ENCODE data around the gene PTPRM.

PTPRM gene

DNA sequence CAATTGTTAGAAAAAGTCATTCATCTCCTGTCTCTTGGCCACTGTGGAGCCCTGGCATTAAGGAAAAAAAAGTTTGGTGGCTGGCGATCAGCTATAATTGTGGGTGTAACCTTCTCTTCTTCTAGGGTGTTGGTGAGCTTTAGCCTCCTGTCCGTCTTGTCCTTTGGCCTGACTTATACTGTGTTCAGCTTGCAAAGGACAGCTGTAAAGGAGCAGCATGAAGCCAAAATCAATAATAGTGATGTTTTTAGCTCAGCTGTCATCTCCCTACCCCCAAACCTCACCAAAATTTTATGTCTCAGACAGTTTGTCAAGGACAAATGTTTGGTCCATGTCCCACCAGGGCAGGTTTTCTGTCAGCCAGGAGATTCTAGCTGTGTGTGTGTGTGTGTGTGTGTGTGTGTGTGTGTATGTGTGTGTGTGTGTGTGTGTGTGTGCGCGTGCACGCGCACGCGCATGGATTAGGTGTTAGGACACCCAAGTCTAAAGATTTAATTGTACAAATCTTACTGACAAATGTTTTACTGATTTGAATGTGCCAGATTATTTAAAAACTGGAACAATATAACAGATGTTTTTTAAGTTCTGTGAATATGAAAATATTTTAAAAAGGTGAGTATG is 109.2 kb downstream of the PTPRM start:
- DNase-seq = no peak

DNA sequence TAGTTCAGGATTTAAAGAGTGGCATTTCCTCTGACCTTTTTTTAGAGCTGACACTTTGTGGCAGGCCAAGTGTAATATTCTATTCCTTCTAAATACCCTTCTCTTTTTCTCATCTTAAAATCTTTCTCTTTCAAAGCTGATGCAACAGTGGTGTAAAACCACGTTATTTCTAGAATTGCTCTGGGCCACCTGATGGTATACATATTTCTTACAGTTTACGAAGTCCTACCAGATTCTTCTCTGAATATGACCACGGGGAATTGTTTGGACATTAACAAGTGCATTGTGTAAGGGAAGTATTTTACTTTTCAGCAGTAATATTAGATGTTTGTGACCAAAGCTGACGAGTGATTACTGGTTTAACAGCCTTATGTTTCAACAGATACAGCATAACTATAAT is 109.9 kb downstream of the PTPRM start:
- DNase-seq = no peak

DNA sequence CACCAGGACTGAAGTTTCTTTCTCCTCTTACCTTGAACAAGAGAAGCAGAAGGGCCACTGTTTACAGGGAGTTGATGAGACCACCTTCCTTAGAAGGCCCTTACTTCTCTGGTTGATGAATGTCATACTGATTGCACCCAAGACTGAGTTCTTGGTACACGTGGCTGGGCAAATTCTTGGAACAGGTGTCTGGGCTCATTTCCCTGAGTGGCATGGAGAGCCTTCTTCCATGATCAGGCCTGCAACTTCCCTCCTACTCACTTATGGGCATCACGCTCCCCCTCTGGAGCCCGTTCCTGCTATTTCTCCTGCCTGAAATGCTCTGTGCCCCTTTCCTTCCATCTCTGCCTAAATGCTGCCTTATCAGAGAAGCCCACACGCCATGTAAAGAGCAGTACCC is 110.3 kb downstream of the PTPRM start:
- no peak for DNase-seq

DNA sequence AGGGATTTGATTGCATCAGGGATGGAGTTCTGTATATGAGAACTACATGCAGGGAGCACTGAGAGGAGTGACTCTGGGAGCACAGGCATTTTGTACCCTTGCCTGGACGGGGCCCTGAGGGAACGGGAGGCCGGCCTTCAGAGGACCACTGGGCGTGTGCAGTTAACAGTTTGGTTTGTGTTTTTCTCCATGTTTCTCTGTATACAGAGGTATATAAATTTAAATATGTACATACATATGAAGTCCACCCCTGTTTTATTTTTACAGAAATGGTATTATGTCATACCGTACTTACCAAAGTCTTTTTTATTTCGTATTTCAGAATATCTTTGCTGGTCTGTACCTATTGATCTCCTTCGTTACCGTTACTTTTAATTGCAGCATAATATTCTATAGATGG is 111.3 kb downstream of the PTPRM start:
- DNase-seq = no peak

DNA sequence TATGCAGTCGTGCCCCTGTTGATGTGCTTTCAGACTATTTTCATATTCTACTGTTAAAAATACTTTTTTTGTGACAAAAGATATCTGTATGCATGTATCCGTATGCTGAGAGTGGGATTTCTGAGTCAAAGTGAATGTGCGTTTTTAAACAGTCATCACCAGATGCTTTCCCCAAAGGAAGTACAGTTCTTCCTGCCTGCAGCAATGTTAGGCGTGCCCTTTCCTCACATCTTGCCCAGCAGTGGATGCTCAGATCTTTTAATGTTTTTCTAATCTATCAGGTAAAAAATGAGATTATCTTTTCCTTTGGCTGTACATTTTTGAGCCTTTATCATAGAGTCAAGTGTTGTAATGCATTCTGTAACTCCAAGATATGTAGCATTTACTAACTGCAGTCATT is 111.7 kb downstream of the PTPRM start:
- no peak for DNase-seq

DNA sequence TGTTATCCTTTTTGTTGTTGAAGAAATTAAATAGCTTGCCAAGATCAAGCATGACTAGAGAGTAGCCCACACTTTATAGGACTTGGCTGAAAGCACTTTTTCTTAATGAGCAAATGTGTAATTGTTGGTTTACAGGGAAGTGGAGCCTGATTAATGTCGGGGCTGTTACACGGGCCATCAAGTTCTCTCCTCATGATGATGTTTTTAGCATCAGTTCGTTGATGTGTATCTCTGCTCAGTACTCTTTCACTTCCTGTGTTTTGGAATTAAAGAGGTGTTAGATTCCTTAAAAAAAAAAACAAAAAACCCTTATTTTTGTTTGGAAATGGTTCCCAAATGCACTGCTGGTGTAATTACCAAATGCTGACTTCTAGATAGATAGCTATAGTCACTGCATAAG is 114.2 kb downstream of the PTPRM start:
- no peak for DNase-seq

DNA sequence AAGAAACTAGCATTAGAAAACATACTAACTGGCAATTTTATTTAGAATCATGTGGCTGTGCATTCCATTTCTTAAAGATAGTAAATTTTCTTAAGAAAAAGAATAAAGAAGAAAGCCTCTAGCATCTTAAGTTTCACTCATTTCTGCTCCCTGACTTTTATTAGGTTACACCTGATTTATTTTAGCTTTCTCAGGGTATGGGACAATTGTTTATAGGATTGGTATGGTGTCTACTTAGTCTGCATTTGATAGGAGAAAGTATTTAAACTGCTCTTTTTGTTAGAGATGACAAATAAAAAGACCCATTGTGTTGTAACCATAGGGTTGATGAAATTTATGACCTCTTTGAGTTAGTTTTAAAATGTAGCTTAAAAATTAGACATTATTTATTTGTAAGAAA is 115.2 kb downstream of the PTPRM start:
- DNase-seq = no peak

DNA sequence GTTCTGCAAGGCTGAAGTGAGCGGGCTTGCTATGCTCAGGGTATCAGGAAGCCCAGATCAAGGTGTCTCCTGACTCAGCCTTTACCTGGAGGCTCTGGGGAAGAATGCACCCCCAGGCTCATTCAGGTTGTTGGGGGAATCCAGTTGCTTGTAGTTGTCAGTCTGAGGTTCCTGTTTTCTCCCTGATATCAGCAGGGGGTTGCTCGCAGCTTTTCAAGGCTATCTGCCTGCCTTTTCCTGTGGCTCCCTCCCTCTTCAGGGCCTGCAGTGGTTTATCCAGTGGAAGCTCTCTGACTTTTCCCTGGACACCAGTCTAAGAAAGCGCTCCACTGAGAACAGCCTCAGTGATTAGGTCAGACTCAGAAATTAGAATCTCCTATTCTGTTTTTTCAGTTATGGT is 116.6 kb downstream of the PTPRM start:
- DNase-seq = no peak

DNA sequence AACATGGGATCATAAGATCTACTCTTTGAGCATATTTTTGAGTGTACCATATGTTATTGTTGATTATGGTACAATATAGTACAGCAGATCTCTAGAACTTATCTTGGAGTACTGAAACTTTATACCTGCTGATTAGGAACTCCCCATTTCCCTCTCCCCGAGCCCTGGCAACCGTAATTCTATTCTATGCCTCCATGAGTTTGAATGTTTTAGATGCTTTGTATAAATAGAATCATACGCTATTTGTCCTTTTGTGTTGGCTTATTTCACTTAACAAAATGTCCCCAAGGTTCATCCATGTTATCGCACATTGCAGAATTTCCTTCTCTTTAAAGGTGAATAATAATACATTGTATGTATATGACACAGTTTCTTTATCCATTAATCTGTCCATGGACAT is 117.2 kb downstream of the PTPRM start:
- no peak for DNase-seq

DNA sequence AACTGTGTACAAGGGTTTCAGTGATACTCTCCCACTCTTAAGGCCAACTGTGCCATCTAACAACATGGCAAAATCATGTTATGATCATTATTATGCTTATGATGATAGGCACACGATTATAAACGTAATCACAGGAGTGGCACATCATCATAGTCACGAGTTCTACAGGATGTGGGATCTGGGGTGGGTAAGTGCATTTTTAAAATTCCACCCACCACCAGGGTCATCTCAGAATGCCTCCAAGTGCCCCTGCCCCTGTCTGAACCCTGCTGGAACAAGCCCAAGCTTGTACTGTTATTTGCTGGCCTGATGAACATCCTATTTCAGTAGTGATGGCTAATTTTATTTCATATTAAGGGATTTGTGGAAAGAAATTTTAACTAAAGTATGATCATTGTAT is 117.8 kb downstream of the PTPRM start:
- no peak for DNase-seq

DNA sequence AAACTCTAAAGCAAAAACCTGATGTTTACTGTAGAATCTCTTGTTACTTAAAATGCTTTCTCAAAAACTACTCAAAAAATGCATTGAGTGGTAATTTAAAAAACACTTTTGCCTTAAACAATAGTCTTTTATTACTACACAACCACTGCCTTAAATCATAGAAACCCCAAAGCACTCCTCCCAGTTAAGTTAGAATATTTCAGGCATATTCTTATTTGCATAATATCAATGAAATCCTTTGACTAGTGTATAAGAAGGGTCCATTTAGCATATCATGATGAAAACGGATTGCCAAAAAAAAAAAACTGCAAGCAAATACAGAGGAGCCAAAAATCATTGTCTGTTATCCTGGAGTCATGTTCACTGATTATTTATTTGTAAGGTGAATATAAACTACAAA is 119.2 kb downstream of the PTPRM start:
- DNase-seq = no peak

DNA sequence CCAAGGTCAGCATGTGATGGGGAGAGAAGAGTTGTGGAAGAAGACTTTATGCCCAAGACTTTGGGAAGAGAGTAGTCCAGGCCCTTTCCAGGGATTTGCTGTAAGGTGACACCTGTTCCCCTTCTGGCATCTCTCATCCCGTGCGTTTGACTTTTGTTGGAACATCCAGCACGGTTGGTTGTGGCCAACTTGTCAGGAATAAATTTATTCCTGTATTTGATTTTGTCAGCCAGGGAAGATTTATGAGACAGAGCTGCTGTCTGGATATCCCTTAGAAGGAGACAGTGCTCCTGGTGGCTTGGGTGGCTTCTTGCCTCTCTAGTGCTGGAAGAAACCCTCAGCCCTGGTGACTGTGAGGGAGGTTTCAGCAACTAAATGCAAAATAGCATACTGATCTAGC is 121.5 kb downstream of the PTPRM start:
- no peak for DNase-seq

DNA sequence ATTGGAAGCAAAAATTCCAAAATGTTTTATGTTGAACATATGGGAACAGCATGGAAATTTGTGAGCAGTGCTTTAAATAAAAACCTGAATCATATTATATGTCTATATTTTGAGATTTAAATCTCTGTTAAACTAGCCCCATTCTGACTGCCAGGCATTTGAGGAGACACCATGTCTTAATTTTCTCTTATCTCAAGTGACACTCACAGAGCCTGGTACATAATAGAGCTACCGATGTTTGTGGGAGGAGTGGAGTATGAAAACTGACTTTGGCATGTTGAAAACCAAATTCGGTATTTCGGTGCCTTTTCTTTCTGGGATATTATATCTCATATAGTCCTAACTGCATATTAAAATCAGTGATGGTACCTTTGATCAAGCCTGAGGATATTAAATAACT is 124.1 kb downstream of the PTPRM start:
- DNase-seq = no peak

DNA sequence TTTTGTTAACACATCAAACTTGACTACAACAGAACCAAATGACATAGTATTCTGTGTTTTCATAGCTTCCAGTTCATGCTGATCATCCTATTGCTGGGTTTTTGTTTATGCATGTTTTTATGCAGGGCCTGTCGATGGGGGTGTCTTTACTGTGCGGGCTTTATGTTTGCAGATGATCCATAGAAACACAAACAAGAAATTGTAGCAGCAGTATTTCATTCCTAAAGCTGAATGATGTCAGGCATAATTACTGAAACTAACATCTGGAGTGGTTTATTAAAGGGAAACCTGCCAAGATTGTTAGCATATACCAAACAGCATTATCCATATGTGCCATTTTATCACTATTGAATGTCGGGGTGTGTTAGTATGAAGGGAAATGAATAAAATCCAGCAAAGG is 129.7 kb downstream of the PTPRM start:
- DNase-seq = no peak

DNA sequence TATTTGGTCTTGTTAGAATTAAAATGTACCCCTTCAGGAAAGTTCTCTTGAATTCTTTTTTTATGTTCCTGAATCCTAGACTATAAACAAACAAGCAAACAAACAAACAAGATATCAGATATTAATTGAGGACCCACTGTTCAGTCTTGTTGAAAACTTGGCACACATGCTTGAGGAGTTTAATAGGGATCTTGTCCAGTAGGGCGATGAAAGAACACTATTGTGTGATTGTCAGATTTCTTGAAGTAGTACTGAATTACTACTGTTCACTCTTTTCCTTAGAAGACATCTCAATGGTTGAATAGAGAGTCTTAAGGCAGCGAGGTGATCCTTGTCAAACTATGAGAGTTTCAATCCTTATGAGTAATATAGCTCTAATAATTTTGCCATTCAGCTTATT is 130.2 kb downstream of the PTPRM start:
- no peak for DNase-seq

DNA sequence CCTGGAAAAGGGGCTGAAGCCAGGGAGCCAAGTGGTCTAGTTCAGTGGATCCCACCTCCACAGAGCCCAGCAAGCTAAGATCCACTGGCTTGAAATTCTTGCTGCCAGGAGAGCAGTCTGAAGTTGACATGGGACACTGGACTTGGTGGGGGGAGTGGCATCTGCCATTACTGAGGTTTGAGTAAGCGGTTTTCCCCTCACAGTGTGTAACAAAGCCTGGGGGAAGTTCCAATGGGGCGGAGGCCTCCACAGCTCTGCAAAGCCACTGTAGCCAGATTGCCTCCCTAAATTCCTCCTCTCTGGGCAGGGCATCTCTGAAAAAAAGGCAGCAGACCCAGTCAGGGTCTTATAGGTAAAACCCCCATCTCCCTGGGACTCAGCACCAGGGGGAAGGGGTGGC is 144.4 kb downstream of the PTPRM start:
- no peak for DNase-seq

DNA sequence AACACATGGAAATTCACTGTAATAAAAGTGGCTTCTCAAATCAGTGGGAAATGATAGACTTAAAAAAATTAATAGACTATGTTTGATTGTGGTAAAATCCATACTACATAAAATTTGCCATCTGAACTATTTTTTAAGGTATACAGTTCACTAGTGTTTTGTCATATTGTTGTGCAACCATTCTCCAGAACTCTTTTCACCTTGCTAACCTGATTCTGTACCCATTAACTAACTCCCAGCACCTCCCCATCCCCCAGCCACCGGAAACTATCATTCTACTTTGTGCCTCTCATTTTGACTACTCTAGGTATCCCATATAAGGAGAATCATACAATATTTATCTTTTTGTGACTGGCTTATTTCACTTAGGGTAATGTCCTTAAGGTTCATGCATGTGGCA is 153.3 kb downstream of the PTPRM start:
- DNase-seq = no peak

DNA sequence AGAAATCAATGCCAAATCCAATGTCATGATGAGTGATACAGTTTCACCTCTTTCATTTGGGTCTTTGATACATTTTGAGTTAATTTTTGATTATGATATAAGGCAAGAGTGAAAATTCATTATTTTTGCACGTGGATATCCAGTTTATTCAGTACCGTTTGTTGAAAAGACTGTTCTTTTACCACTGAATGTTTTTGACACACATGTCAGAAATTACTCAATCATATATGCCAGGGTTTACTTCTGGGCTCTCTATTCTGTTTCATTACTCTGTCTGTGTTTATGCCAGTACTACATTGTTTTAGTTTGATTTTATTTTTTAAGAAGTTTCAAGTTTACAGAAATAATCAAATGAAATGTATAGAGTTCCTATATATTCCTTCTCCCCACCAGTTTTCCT is 154.4 kb downstream of the PTPRM start:
- no peak for DNase-seq

DNA sequence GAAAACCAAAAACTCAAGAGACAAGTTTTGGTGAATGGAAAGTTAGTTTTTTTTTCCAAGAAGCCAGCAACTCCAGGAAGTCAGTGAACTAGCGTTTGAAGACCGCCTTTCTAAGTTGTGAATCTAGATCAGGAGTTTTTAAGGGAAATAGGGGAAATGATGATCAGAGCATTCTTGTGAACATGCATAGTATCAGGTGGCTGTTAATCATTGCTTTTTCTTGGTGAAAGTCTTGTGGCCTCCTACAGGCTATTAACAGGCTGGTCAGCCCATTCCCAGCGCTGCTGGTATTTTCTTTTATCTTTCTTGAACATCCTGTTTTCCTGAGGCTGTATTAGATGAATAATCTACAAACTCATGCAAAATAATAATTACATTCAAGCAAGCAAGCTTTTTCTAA is 155.8 kb downstream of the PTPRM start:
- DNase-seq = no peak

DNA sequence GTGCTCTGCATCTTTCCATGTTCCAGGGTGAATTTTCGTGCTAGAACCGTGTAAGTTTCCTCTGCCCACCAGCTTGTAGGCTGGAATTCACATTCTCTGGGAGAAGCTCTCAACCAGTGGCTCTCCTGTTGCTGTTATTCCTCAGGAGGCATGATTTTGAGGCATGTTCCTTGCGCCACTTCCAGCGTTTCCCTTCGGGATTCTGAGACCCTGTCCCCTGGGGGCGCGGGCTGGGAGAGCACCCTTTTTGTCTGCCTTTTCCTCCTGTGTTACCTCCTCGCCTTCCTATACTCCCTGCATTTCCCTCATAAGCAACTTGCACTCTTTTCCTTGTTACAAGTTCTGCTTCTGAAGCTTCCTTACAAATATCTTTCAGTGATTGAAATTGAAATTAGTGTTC is 156.4 kb downstream of the PTPRM start:
- no peak for DNase-seq

DNA sequence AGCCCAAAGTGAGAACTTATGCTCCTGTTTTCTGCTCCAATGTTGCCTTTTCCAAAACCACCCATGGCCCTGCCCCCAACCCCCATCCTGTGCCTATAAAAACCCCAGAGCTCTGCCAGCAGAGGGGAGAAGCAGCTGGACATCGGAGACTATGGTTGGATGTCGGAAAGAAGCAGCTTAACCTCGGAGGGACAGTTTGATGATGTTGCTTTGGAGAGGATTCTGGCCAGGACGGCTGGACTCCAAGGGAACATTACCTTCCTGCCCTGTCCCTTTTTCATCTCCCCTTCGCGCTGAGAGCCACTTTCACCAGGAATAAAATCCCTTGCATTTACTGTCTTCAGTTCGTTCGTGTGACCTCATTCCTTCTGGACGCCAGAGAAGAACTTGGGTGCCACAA is 158.4 kb downstream of the PTPRM start:
- DNase-seq = no peak

DNA sequence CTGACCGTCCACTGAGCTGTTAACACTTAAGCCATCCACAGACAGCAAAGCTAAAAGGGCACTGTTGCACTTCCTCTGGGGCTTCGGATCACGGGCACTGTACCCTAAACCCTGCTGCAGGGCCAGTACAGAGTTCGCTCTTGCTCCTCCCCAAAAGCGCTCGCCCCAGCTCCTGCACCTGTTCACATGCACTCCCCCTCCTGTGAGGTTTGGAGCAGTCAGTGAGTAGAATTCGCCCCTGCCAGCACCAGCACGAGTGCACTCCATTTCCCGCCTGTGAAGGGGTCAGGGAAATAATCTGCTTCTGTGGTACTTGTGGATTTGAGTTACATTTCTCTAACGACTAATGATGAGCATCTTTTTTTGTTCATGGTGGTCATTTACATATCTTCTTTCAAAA is 158.8 kb downstream of the PTPRM start:
- DNase-seq = no peak

DNA sequence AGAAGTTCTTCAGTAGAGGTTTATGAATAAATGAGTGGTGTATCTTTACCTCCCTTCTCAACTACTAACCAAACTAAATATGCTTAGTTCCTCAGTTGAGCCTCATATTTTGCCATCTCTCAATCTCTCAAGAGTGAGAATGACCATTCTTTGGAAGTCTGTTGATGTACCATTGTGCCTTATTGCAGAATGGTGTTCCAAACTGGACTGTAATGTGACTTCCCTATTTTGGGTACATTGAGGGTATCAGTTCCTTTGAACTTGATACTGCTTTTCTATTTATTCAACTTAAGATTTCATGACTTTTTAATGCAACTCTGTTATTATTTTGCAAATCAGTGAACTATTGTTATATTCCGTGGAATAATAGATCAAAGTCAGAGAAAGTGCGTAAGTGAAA is 159.4 kb downstream of the PTPRM start:
- DNase-seq = no peak

DNA sequence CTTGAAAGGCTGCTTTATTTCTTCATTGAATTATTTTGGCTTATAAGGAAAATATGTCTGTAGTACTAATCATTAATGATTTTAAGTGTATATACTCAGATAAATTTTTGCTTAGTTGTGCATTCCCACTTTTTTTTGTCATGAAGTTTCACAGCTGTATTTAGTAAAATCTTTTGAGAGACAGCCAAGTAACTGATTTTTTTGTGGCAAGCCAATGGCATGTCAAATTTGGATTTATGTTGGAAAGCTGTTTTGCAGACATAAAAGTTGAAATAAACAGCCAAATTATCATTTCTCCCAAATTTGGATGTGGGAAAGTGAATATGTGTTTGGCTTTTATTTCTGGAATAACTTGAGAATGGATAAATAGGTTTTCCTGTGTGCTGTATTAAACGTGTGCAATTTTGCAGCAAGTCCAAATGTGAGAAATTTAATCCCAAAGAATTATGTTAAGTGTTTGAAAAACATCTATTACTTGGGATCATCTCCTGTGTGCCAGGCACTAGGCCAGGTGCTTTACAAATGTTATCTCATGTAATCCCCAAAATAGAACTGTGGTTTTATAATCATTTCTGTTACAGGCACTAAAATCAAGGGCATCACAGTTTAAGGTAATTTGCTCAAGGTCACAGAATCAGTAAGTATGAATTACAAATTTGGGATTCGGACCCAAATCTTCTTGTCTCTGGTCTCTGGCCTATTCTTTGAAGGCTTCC is 160.4 kb downstream of the PTPRM start:
- DNase-seq = no peak

DNA sequence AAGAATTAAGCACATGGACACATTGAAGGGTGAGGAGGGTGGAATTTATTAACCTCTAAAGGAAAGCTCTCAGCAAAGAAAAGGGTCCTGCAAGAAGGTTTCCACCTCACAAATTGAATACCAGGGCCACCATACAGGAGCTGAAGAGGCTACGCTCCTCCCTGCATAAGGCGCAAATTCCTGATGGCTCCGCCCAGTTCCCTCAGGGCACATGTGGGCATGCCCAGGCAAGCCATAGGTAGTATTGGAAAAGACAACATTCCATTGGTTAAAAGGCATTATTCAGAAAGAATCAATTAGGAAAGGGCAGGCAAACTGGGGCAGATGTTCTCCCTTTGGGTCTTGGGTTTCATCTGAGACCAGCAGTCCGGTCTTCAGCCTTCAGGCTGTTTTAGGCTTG is 161.2 kb downstream of the PTPRM start:
- DNase-seq = no peak

Data from SHP77 (cell line).